MV-4-11 (cell line): Measurements from ENCODE around the gene TRIM37.
"Not testable (repeated sequence)": the region's sequence is repeated elsewhere in the genome, so short reads cannot be mapped to it uniquely, and the experiment has no call there.

Experiments used
- DNase-seq: peaks from one replicate; lab custom pipeline; 2025; lab: John Stamatoyannopoulos, UW

The TRIM37 gene, protein sequence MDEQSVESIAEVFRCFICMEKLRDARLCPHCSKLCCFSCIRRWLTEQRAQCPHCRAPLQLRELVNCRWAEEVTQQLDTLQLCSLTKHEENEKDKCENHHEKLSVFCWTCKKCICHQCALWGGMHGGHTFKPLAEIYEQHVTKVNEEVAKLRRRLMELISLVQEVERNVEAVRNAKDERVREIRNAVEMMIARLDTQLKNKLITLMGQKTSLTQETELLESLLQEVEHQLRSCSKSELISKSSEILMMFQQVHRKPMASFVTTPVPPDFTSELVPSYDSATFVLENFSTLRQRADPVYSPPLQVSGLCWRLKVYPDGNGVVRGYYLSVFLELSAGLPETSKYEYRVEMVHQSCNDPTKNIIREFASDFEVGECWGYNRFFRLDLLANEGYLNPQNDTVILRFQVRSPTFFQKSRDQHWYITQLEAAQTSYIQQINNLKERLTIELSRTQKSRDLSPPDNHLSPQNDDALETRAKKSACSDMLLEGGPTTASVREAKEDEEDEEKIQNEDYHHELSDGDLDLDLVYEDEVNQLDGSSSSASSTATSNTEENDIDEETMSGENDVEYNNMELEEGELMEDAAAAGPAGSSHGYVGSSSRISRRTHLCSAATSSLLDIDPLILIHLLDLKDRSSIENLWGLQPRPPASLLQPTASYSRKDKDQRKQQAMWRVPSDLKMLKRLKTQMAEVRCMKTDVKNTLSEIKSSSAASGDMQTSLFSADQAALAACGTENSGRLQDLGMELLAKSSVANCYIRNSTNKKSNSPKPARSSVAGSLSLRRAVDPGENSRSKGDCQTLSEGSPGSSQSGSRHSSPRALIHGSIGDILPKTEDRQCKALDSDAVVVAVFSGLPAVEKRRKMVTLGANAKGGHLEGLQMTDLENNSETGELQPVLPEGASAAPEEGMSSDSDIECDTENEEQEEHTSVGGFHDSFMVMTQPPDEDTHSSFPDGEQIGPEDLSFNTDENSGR

GRCh38 chr17:59106463-59107305 lies at the start of gene TRIM37:
TSS of gene TRIM37 (minus strand) at chr17:59106880. CDS start at chr17:59106461, 419 bp downstream.
- DNase-seq = peak; percentile 98

- DNase-seq = peak; percentile 100
These were observed 48.9 kb upstream of the TRIM37 start, which contains the start of gene PRR11 for GRCh38 chr17:59155439-59156177. TSS of gene PRR11 (plus strand) at chr17:59155746. CDS start at chr17:59169753, 14,007 bp downstream.

GRCh38 chr17:59154721-59155438 lies 48.2 kb upstream of the TRIM37 start, which contains the start of gene SKA2:
TSS of gene SKA2 (minus strand) at chr17:59155186. CDS start at chr17:59155163, 23 bp downstream.
- DNase-seq = no peak

- DNase-seq = no peak
These were observed 47.6 kb upstream of the TRIM37 start for GRCh38 chr17:59154292-59154720.

- no peak for DNase-seq
These were observed 46.2 kb upstream of the TRIM37 start for GRCh38 chr17:59152925-59153324.

DNA sequence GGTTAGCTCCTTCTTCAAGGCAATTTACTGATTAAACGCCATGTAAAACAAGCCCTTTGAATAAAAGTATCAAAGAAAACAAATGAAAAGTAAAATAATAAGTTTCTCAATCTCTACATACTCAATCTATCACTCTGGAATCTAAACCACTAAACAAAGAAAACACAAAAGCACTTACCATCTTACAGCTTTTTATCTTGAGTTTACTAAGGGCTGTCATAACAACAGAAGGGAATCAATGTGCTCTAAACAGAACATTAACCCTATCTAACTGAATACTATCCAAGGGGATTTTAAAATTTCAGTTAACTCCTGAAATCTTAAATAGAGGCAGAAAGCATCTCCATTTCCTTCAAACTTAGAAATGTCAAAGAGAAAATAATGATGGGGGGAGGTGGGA lies 44.9 kb upstream of the TRIM37 start:
- DNase-seq = no peak

- DNase-seq = no peak
These were observed 44.3 kb upstream of the TRIM37 start for GRCh38 chr17:59151006-59151405.

- peak; percentile 21 for DNase-seq
These were observed 43.3 kb upstream of the TRIM37 start for GRCh38 chr17:59149841-59150511.

- no peak for DNase-seq
These were observed 42.4 kb upstream of the TRIM37 start for GRCh38 chr17:59149051-59149450.

DNA sequence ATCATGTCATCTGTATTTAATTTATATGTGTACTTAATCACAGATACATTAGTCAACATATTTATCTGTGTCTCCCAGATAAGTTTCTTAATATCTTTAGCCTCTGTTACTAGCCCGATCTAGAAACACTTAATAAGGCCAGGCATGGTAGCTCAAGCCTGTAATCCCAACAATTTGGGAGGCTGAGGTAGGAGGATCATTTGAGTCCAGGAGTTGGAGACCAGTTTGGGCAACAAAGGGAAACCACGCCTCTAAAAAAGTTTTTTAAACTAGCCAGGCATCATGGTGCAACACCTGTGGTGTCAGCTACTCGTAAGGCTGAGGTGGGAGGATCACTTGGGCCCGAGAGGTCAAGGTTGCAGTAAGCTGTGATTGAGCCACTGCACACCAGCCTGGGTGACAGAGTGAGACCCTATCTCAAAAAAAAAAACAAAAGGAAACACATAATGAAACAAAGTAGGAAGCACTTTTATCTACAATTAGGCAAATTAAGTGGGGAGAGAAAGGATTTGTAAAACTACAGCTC lies 39.0 kb upstream of the TRIM37 start:
- no peak for DNase-seq

GRCh38 chr17:59141860-59142259 lies 35.2 kb upstream of the TRIM37 start:
- DNase-seq = no peak

DNA sequence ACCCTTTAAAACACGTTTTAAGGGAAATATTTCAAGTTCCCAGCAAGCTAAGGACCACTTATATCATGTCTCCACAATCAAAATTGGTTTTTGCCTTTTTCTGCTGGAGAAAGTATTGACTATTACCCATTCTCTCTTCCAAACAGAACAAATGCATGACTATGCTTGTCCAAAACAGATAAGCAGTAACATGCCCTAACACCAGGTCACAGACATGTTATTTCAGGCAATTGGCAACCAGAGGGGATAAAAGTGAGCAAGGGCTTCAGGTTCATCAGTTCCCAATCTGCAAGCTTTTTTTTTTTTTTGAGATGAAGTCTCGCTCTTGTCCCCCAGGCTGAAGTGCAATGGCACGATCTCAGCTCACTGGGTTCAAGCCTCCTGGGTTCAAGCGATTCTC lies 33.3 kb upstream of the TRIM37 start:
- no peak for DNase-seq

GRCh38 chr17:59138339-59138738 lies 31.7 kb upstream of the TRIM37 start:
- DNase-seq = not testable (repeated sequence)

- no peak for DNase-seq
These were observed 24.5 kb upstream of the TRIM37 start for GRCh38 chr17:59131131-59131530.

DNA sequence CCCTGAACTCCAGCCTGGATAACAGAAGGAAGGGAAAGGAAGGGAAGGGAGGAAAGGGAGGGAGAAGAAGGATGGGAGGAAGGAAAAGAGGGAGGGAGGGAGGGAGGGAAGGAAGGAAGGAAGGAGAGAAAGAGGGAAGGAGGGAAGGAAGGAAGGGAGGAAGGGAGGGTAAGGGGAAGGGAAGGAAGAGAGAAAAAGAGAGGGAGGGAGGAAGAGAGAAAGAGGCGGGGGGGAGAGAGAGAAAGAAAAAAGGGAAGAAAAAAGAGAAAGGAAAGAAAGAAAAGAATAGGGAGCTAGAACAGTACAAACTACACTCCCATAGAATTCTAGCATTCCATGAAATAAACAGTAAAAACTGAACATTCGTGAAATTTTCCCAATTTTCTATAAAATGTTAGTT lies 23.1 kb upstream of the TRIM37 start:
- no peak for DNase-seq

DNA sequence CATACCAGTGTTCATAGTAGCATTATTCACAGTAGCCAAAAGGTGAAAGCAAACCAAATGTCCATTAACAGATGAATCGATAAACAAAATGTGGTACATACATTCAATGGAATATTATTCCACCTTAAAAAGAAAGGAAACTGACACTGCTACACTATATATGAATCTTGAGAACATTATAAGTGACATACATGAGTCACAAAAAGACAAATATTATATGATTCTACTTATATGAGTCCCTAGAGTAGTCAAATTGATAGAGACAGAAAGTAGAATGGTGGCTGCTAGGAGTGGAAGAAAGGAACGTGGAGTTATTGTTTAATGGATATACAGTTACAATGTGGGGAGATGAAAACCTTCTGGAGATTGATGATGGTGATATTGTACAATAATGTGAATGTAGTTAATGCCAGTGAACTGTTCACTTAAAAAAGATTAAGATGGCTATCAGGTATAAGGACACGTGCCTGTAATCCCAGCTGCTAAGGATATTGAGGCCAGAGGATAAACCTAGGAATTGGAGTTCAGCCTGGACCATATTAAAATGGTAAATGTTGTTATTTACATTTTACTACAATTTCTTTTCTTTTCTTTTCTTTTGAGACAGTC lies 20.2 kb upstream of the TRIM37 start:
- DNase-seq = no peak

- DNase-seq = no peak
These were observed 18.0 kb upstream of the TRIM37 start for GRCh38 chr17:59124665-59125064.

GRCh38 chr17:59121901-59122480 lies 15.3 kb upstream of the TRIM37 start:
- peak; percentile 6 for DNase-seq

- DNase-seq = no peak
These were observed 8.8 kb upstream of the TRIM37 start for GRCh38 chr17:59115474-59115873.
